Camera-type eye (tissue), 1 donor: Measurements from ENCODE around the gene OR2W1. TPM values are rescaled to one million over a fixed set of nuclear protein-coding genes. Genes with fewer than 3 reads are reported as not detected.

Source experiments
- total RNA-seq: library from RNA; depleted of rRNA; stranded (reverse); fragments of >200 nt; gene quantifications from one replicate; pipeline ENCODE4 v1.2.3, GENCODE V29; 2014

The OR2W1 gene, protein sequence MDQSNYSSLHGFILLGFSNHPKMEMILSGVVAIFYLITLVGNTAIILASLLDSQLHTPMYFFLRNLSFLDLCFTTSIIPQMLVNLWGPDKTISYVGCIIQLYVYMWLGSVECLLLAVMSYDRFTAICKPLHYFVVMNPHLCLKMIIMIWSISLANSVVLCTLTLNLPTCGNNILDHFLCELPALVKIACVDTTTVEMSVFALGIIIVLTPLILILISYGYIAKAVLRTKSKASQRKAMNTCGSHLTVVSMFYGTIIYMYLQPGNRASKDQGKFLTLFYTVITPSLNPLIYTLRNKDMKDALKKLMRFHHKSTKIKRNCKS
- not detected for total RNA-seq

DNA sequence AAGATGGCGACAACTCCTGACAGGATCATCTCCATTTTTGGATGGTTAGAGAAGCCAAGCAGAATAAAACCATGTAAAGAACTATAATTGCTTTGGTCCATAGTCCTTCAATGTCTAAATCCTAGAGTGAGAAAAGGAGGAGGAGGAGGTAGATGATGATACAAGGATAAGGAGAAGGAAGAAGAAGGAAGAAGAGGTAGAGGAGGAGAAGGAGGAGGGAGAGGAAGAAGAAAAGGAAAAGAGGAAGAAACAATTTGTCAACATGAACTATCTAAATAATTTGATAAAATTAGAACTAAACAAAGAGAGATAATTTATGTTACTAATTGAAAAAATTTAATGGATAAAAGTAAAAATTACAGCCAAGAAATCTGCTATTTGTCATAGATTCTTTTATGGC is at the start of gene OR2W1:
OR2W1 (minus strand) TSS at position 101 of the 400 bp plus-strand sequence; CDS start at position 101, 0 bp downstream.

GRCh38 chr6:29087213-29087612 is 42.2 kb upstream of the OR2W1 start, which contains the start of gene OR2B3:
TSS of gene OR2B3 (minus strand) at chr6:29087313. CDS start at chr6:29087248, 65 bp downstream.

DNA sequence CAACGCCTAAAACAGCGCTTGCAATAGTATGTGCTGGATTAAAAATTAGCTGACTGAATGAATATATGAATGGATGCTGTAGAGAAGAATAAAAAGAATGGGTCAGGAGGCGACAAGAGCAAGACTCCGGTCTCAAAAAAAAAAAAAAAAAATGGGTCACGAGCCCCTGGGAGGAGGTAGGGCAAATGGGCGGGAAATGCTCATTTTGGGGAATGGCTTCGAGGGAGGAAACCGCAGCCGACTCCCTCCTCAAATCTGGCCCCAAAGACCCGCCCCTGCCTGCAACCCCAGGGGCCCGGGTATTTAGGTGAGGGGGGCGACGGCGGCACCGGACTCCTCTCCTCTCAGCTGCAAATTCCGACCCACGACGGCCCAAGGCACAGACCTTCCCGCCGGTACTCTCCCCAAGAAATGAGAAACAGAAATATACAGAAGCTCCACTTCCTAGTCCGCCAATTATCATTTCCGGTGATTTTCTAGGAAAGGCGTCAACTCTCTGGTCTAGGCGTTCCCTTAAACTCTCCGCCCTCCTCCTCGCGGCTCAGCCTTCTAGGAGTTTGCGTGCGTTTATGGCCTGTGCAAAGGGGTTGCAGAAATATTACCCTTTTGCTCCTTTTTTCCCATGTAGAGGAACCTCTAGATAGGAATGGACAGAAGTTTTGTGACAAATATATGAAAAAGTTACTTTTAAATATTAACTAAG is 39.6 kb downstream of the OR2W1 start, which contains the start of gene ZNF311:
ZNF311 (minus strand) TSS at position 133 of the 703 bp plus-strand sequence. CDS start 1,361 bp downstream, outside the sequence.

Other genes with a start within 250 kb of the OR2W1 start
- 68.8 TPM for gene TRIM27, start 121.2 kb downstream of the OR2W1 start, total RNA-seq
- 2.9 TPM for gene ZNF311, start 39.9 kb downstream of the OR2W1 start, total RNA-seq
- not detected for gene OR2B3, start 42.1 kb upstream of the OR2W1 start, total RNA-seq
- gene OR2J1, start 54.3 kb upstream of the OR2W1 start, total RNA-seq, result not detected
- gene OR2J3, start 62.9 kb upstream of the OR2W1 start, total RNA-seq, result not detected
- gene OR2J2, start 125.7 kb upstream of the OR2W1 start, total RNA-seq, result not detected